Omental fat pad (tissue), 4 donors: Measurements from ENCODE around the gene RYR2. TPM values are rescaled to one million over a fixed set of nuclear protein-coding genes. Genes with fewer than 3 reads are reported as not detected.

Source experiments
- ATAC-seq: fragments of 150-250 bp; one replicate; pipeline ENCODE4 v1.9.1; 2016; ENCODE audit warnings: mild to moderate bottlenecking, moderate library complexity; ENCODE audit not compliant: low FRiP score
- DNase-seq: peaks from one replicate; pipeline ENCODE4 v3.0.0-alpha.2; 2019; ENCODE audit warnings: low spot score
- CTCF ChIP-seq, 3 donors: fragments of 450-650 bp; IDR thresholded peaks; one replicate each; pipeline ENCODE4 v1.5.1; 2016 to 2017; ENCODE audit warnings: antibody characterized with exemption in 3 of 3, mild to moderate bottlenecking in 3 of 3, moderate library complexity in 2 of 3
- total RNA-seq, 4 donors: library from RNA; depleted of rRNA; stranded (reverse); fragments of >200 nt; gene quantifications; one replicate each; pipeline ENCODE4 v1.1.0, GENCODE V29; 2016

The RYR2 gene
- total RNA-seq, 4 donors from 2014 or later: 0.19 to 2.4 (median 1.2) TPM

- no peak for TF ChIP-seq CTCF (IDR thresholded peaks at IDR 0.05)
- DNase-seq (no peak), ATAC-seq (no peak)
Observed at GRCh38 chr1:237249120-237249519, 207.1 kb downstream of the RYR2 start.

GRCh38 chr1:237250055-237250454 is 208.1 kb downstream of the RYR2 start:
- TF ChIP-seq CTCF (IDR thresholded peaks at IDR 0.05): no peak
- ATAC-seq (no peak), DNase-seq (no peak)

- DNase-seq (no peak), ATAC-seq (no peak)
- no peak for TF ChIP-seq CTCF (IDR thresholded peaks at IDR 0.05)
Observed at GRCh38 chr1:237255071-237255470, 213.1 kb downstream of the RYR2 start.

GRCh38 chr1:237258871-237259270 is 216.9 kb downstream of the RYR2 start:
- TF ChIP-seq CTCF (IDR thresholded peaks at IDR 0.05): no peak
- ATAC-seq (peak; percentile 23), DNase-seq (peak; percentile 38)

GRCh38 chr1:237261198-237261597 is 219.2 kb downstream of the RYR2 start:
- TF ChIP-seq CTCF (IDR thresholded peaks at IDR 0.05): no peak
- ATAC-seq (no peak), DNase-seq (no peak)

GRCh38 chr1:237267743-237268142 is 225.8 kb downstream of the RYR2 start:
- DNase-seq (no peak), ATAC-seq (no peak)
- TF ChIP-seq CTCF (IDR thresholded peaks at IDR 0.05): no peak

GRCh38 chr1:237269938-237270337 is 228.0 kb downstream of the RYR2 start:
- no peak for DNase-seq
- no peak for ATAC-seq
- TF ChIP-seq CTCF (IDR thresholded peaks at IDR 0.05): no peak
